H1 (cell line): Measurements from ENCODE around the gene NEURL1B. TPM values are rescaled to one million over a fixed set of nuclear protein-coding genes. Genes with fewer than 3 reads are reported as not detected.

ENCODE experiments used
- CTCF ChIA-PET: fragments of 300-600 bp; sonication (Branson Sonifier 250); formaldehyde crosslinking; loops from one replicate; lab custom pipeline; 2021; ENCODE audit not compliant: partially characterized antibody; lab: Charles Lee
- POLR2A ChIA-PET: fragments of 300-600 bp; sonication (Branson Sonifier 250); formaldehyde crosslinking; loops from one replicate; lab custom pipeline; 2021; ENCODE audit warnings: inconsistent platforms; ENCODE audit not compliant: partially characterized antibody; lab: Charles Lee
- DNase-seq, 2 experiments: peaks; one replicate each; pipeline versions ENCODE4 v3.0.0 to v3.0.0-alpha.2; 2010 to 2022; ENCODE audit warnings: low spot score in 2 of 2, low read depth in 1 of 2, mixed read lengths in 1 of 2
- FAIRE-seq: peaks from 2 replicates; lab custom pipeline; 2011; peaks lifted over from hg19 to GRCh38; lab: Jason Lieb, UNC
- H2AFZ ChIP-seq: 2 replicates; pipeline ENCODE4 v1.8.1; 2012; ENCODE audit warnings: low read length, inconsistent platforms
- H2AK5ac ChIP-seq: 2 replicates; pipeline ENCODE4 v1.6.1; 2013; ENCODE audit warnings: low read depth, low read length
- H2BK120ac ChIP-seq: replicated peaks from 2 replicates; pipeline ENCODE3; 2013; ENCODE audit warnings: low read depth, low read length, inconsistent platforms
- H2BK12ac ChIP-seq: 2 replicates; pipeline ENCODE4 v1.6.1; 2013; ENCODE audit warnings: low read depth, low read length
- H2BK15ac ChIP-seq: 2 replicates; pipeline ENCODE4 v1.6.1; 2013; ENCODE audit warnings: low read length
- H2BK20ac ChIP-seq: 2 replicates; pipeline ENCODE4 v1.6.1; 2013; ENCODE audit warnings: low read length
- H2BK5ac ChIP-seq: 2 replicates; pipeline ENCODE4 v1.6.1; 2013; ENCODE audit warnings: low read depth, low read length
- H3K14ac ChIP-seq: 2 replicates; pipeline ENCODE4 v1.6.1; 2013; ENCODE audit warnings: inconsistent platforms; ENCODE audit not compliant: insufficient read length
- H3K18ac ChIP-seq: 2 replicates; pipeline ENCODE4 v1.6.1; 2013; ENCODE audit warnings: low read length; ENCODE audit errors: extremely low read depth
- H3K23ac ChIP-seq: 2 replicates; pipeline ENCODE4 v1.6.1; 2013; ENCODE audit warnings: inconsistent platforms; ENCODE audit not compliant: insufficient read length
- H3K23me2 ChIP-seq: 2 replicates; pipeline ENCODE4 v1.6.1; 2013; ENCODE audit warnings: low read depth, low read length
- H3K27ac ChIP-seq: 2 replicates; pipeline ENCODE4 v1.6.1; 2011; ENCODE audit warnings: low read depth, low read length, inconsistent platforms
- H3K27me3 ChIP-seq, 4 experiments: replicated peaks in 1 of 4; 1 replicate in 1 of 4; 2 replicates in 3 of 4; pipeline versions ENCODE4 v1.6.1 to v1.8.1; 2011 to 2013; ENCODE audit warnings: low read length in 3 of 4, mild to moderate bottlenecking in 3 of 4, inconsistent platforms in 2 of 4, mixed read lengths in 2 of 4, moderate library complexity in 1 of 4; ENCODE audit not compliant: control insufficient read depth in 3 of 4, insufficient read depth in 3 of 4; ENCODE audit errors: extremely low read depth in 1 of 4
- H3K36me3 ChIP-seq, 4 experiments: 2 replicates each; pipeline versions ENCODE4 v1.6.1 to v1.8.1; 2011 to 2013; ENCODE audit warnings: mild to moderate bottlenecking in 4 of 4, low read length in 3 of 4, moderate library complexity in 2 of 4, control low read depth in 1 of 4, inconsistent platforms in 1 of 4; ENCODE audit not compliant: insufficient read depth in 4 of 4, control insufficient read depth in 2 of 4
- H3K4ac ChIP-seq: replicated peaks from 2 replicates; pipeline ENCODE3; 2013; ENCODE audit warnings: low read length, low read depth, mixed read lengths, inconsistent platforms; ENCODE audit not compliant: insufficient read length
- H3K4me1 ChIP-seq, 4 experiments: replicated peaks in 1 of 4; 1 replicate in 1 of 4; 2 replicates in 3 of 4; pipeline versions ENCODE4 v1.6.1 to v1.8.1; 2011 to 2013; ENCODE audit warnings: low read length in 3 of 4, inconsistent platforms in 2 of 4, mixed read lengths in 1 of 4; ENCODE audit not compliant: insufficient read depth in 4 of 4, control insufficient read depth in 3 of 4
- H3K4me2 ChIP-seq, 2 experiments: 2 replicates each; pipeline versions ENCODE4 v1.6.1 to v1.8.1; 2011 to 2013; ENCODE audit warnings: low read depth in 2 of 2, low read length in 2 of 2, control low read depth in 1 of 2, inconsistent platforms in 1 of 2, mild to moderate bottlenecking in 1 of 2; ENCODE audit not compliant: insufficient read depth in 1 of 2
- H3K4me3 ChIP-seq, 4 experiments: fragments of 200-600, 300-600 bp in 1 of 4; sonication (generic), shearing (Covaris generic), sonication (Bioruptor Twin) in 1 of 4; 2 replicates each; pipeline versions ENCODE4 v1.5.1 to v1.8.1; 2011 to 2016; ENCODE audit warnings: low read length in 4 of 4, low read depth in 3 of 4, control low read depth in 2 of 4, inconsistent platforms in 2 of 4, mild to moderate bottlenecking in 2 of 4, mixed read lengths in 1 of 4, moderate library complexity in 1 of 4; ENCODE audit not compliant: insufficient read depth in 2 of 4; ENCODE audit errors: extremely low read depth in 1 of 4
- H3K56ac ChIP-seq: replicated peaks from 2 replicates; pipeline ENCODE3; 2013; ENCODE audit warnings: low read depth, mild to moderate bottlenecking, mixed read lengths, low read length, inconsistent platforms; ENCODE audit not compliant: insufficient read length
- H3K79me1 ChIP-seq: 2 replicates; pipeline ENCODE4 v1.6.1; 2013; ENCODE audit warnings: low read depth, low read length, control low read depth
- H3K79me2 ChIP-seq, 2 experiments: 2 replicates each; pipeline versions ENCODE4 v1.6.1 to v1.8.1; 2012 to 2013; ENCODE audit warnings: low read length in 2 of 2, mild to moderate bottlenecking in 2 of 2, inconsistent platforms in 1 of 2; ENCODE audit not compliant: insufficient read depth in 2 of 2, control insufficient read depth in 1 of 2
- H3K9ac ChIP-seq, 4 experiments: replicated peaks in 1 of 4; 1 replicate in 1 of 4; 2 replicates in 3 of 4; pipeline versions ENCODE4 v1.6.1 to v1.8.1; 2011 to 2013; ENCODE audit warnings: low read depth in 3 of 4, low read length in 3 of 4, control low read depth in 2 of 4, mild to moderate bottlenecking in 2 of 4, moderate library complexity in 2 of 4, inconsistent platforms in 1 of 4; ENCODE audit errors: extremely low read depth in 1 of 4
- H3K9me3 ChIP-seq, 2 experiments: 2 replicates each; pipeline versions ENCODE4 v1.6.1 to v1.8.1; 2012 to 2013; ENCODE audit warnings: mild to moderate bottlenecking in 2 of 2, moderate library complexity in 2 of 2, control low read depth in 1 of 2, inconsistent platforms in 1 of 2, low read depth in 1 of 2, low read length in 1 of 2, mixed read lengths in 1 of 2; ENCODE audit not compliant: insufficient read depth in 2 of 2
- H4K20me1 ChIP-seq, 2 experiments: replicated peaks in 1 of 2; 2 replicates each; pipeline versions ENCODE3 to v1.8.1; 2011 to 2013; ENCODE audit warnings: inconsistent platforms in 2 of 2, low read length in 2 of 2, mild to moderate bottlenecking in 1 of 2; ENCODE audit not compliant: insufficient read depth in 2 of 2, control insufficient read depth in 1 of 2
- H4K5ac ChIP-seq: 2 replicates; pipeline ENCODE4 v1.6.1; 2013; ENCODE audit warnings: low read length, low read depth, mixed read lengths, inconsistent platforms; ENCODE audit not compliant: insufficient read length
- H4K8ac ChIP-seq: 2 replicates; pipeline ENCODE4 v1.8.0; 2013; ENCODE audit warnings: mild to moderate bottlenecking, moderate library complexity, low read length, inconsistent platforms; ENCODE audit not compliant: insufficient read depth; ENCODE audit errors: extremely low read depth
- H4K91ac ChIP-seq: replicated peaks from 2 replicates; pipeline ENCODE3; 2013; ENCODE audit warnings: low read length, mixed read lengths, inconsistent platforms; ENCODE audit not compliant: insufficient read length
- KDM1A ChIP-seq: fragments of 200-600, 300-600 bp; sonication (generic); IDR thresholded peaks from 2 replicates; pipeline ENCODE4 v1.7.1; 2016; ENCODE audit warnings: mild to moderate bottlenecking, low read length, borderline replicate concordance
- MAX ChIP-seq: IDR thresholded peaks from 2 replicates; pipeline ENCODE4 v1.6.1; 2012; ENCODE audit warnings: inconsistent platforms
- RFX5 ChIP-seq: IDR thresholded peaks from 2 replicates; pipeline ENCODE4 v1.6.1; 2011; ENCODE audit warnings: low read depth, low read length, improper control_type of control experiment, borderline replicate concordance
- TBP ChIP-seq: IDR thresholded peaks from 2 replicates; pipeline ENCODE4 v1.6.1; 2011; ENCODE audit warnings: low read depth, low read length, improper control_type of control experiment
- TCF12 ChIP-seq: IDR thresholded peaks from 2 replicates; pipeline ENCODE4 v1.6.1; 2011; ENCODE audit warnings: low read depth, mild to moderate bottlenecking, low read length
- WGBS, 2 experiments: shearing (Covaris generic) in 1 of 2; methylation state at CpG; one replicate each; pipeline versions ENCODE4 v1.1.6 to v1.1.7; 2013 to 2015; ENCODE audit warnings: low lambda C conversion rate in 2 of 2, mixed read lengths in 2 of 2, inconsistent platforms in 1 of 2, low coverage in 1 of 2, missing lambda C conversion rate in 1 of 2; ENCODE audit not compliant: insufficient replicate concordance in 2 of 2, insufficient coverage in 1 of 2, insufficient read length in 1 of 2; ENCODE audit errors: extremely low coverage in 1 of 2, missing lambda C conversion rate in 1 of 2; 5-methylcytosine and 5-hydroxymethylcytosine counted together
- polyA plus RNA-seq, 7 experiments: library from polyadenylated mRNA; depleted of rRNA in 3 of 7; stranded (reverse) in 5 of 7; unstranded in 2 of 7; fragments of >200 nt in 5 of 7; fragments of 200-250 nt in 2 of 7; gene quantifications; 1 replicate in 5 of 7; 2 replicates in 1 of 7; 4 replicates in 1 of 7; pipeline versions ENCODE4 v1.2.1 to v1.2.3, GENCODE V29; 2011 to 2013; ENCODE audit warnings: missing spikeins in 2 of 7, mixed read lengths in 2 of 7
- total RNA-seq: library from RNA; stranded (reverse); fragmentation: NEBNext Ultra II Directional; extraction: Animal tissue kit (Norgen Biotek cat#: 25700); gene quantifications from 2 replicates; pipeline ENCODE4 v1.2.1, GENCODE V29; 2021

NEURL1B gene
- total and polyA plus RNA-seq, 2 of the 8 experiments (the other 6 are each of a cell fraction or from before 2014, with no cell fraction given): 3.3 to 6.1 TPM

GRCh38 chr5:172624996-172625964 lies 15.8 kb upstream of the NEURL1B start:
- H2AK5ac ChIP-seq: peak overlapping the region; percentile 58; the same call in 1 of the 2 replicates
- peak overlapping the region; percentile 90; the same call in 1 of the 2 replicates for H2BK12ac ChIP-seq
- no peak overlapping the region for H4K91ac ChIP-seq
- no peak overlapping the region for H4K5ac ChIP-seq
- H3K27me3 ChIP-seq: no peaks in the 10 kb centered on the region
- H3K4me2 ChIP-seq: no peak overlapping the region
- no peak for FAIRE-seq
- H3K56ac ChIP-seq: no peak overlapping the region
- no peaks in the 10 kb centered on the region for H3K79me1 ChIP-seq
- H2BK5ac ChIP-seq: peak overlapping the region; percentile 60; the same call in 1 of the 2 replicates
- H3K4me1 ChIP-seq: peaks cover 7 to 27% (median 9%) of the 10 kb centered on the region in 4 experiments
- 84% methylated on average over 10 of the region's 10 CpGs; no CpG with 5 or more reads in 1 of the 2 experiments for WGBS, 2 experiments
- no peak overlapping the region for H3K18ac ChIP-seq
- H3K23ac ChIP-seq: no peak overlapping the region
- no peaks in the 10 kb centered on the region for H3K23me2 ChIP-seq
- TF ChIP-seq TCF12: no peak
- no peak for TF ChIP-seq TBP
- TF ChIP-seq RFX5: no peak
- TF ChIP-seq MAX: no peak
- TF ChIP-seq KDM1A: peak; percentile 46; the same call in 1 of the 2 replicates
- H2BK15ac ChIP-seq: peak overlapping the region; percentile 78; the same call in 1 of the 2 replicates
- peak overlapping the region; percentile 50 for H2BK120ac ChIP-seq
- H3K79me2 ChIP-seq: no peaks in the 10 kb centered on the region
- H4K8ac ChIP-seq: no peak overlapping the region; the same call in 1 of the 2 replicates
- no peak for DNase-seq
- no peak overlapping the region for H3K14ac ChIP-seq
- H3K9me3 ChIP-seq: no peaks in the 10 kb centered on the region
- H3K27ac ChIP-seq: no peak overlapping the region
- no peak overlapping the region for H3K4ac ChIP-seq
- POLR2A ChIA-PET: interaction anchor here (1.0 to 1.4 kb wide), 2 partner anchors 12 to 22 kb away, joined by 3 read pairs; no protein-coding TSS in a partner anchor
- H3K36me3 ChIP-seq: no peaks in the 10 kb centered on the region
- H2AFZ ChIP-seq: no peak overlapping the region
- H2BK20ac ChIP-seq: peak overlapping the region; percentile 54; the same call in 1 of the 2 replicates
- no peak overlapping the region for H3K9ac ChIP-seq
- H4K20me1 ChIP-seq: no peaks in the 10 kb centered on the region
- H3K4me3 ChIP-seq: no peak overlapping the region
- CTCF ChIA-PET: interaction anchor here (1.2 to 1.5 kb wide), 2 partner anchors 21 to 146 kb away, joined by 4 to 5 read pairs; no protein-coding TSS in a partner anchor
